H1 (cell line): ENCODE measurements around the gene OCSTAMP. TPM values are rescaled to one million over a fixed set of nuclear protein-coding genes. Genes with fewer than 3 reads are reported as not detected.

Source experiments
- CTCF ChIA-PET: fragments of 300-600 bp; sonication (Branson Sonifier 250); formaldehyde crosslinking; loops from one replicate; lab custom pipeline; 2021; ENCODE audit not compliant: partially characterized antibody; lab: Charles Lee
- POLR2A ChIA-PET: fragments of 300-600 bp; sonication (Branson Sonifier 250); formaldehyde crosslinking; loops from one replicate; lab custom pipeline; 2021; ENCODE audit warnings: inconsistent platforms; ENCODE audit not compliant: partially characterized antibody; lab: Charles Lee
- DNase-seq, 2 experiments: peaks; one replicate each; pipeline versions ENCODE4 v3.0.0 to v3.0.0-alpha.2; 2010 to 2022; ENCODE audit warnings: low spot score in 2 of 2, low read depth in 1 of 2, mixed read lengths in 1 of 2
- FAIRE-seq: peaks from 2 replicates; lab custom pipeline; 2011; peaks lifted over from hg19 to GRCh38; lab: Jason Lieb, UNC
- H2AFZ ChIP-seq: 2 replicates; pipeline ENCODE4 v1.8.1; 2012; ENCODE audit warnings: low read length, inconsistent platforms
- H2AK5ac ChIP-seq: 2 replicates; pipeline ENCODE4 v1.6.1; 2013; ENCODE audit warnings: low read depth, low read length
- H2BK120ac ChIP-seq: replicated peaks from 2 replicates; pipeline ENCODE3; 2013; ENCODE audit warnings: low read depth, low read length, inconsistent platforms
- H2BK12ac ChIP-seq: 2 replicates; pipeline ENCODE4 v1.6.1; 2013; ENCODE audit warnings: low read depth, low read length
- H2BK15ac ChIP-seq: 2 replicates; pipeline ENCODE4 v1.6.1; 2013; ENCODE audit warnings: low read length
- H2BK20ac ChIP-seq: 2 replicates; pipeline ENCODE4 v1.6.1; 2013; ENCODE audit warnings: low read length
- H2BK5ac ChIP-seq: 2 replicates; pipeline ENCODE4 v1.6.1; 2013; ENCODE audit warnings: low read depth, low read length
- H3K14ac ChIP-seq: 2 replicates; pipeline ENCODE4 v1.6.1; 2013; ENCODE audit warnings: inconsistent platforms; ENCODE audit not compliant: insufficient read length
- H3K18ac ChIP-seq: 2 replicates; pipeline ENCODE4 v1.6.1; 2013; ENCODE audit warnings: low read length; ENCODE audit errors: extremely low read depth
- H3K23ac ChIP-seq: 2 replicates; pipeline ENCODE4 v1.6.1; 2013; ENCODE audit warnings: inconsistent platforms; ENCODE audit not compliant: insufficient read length
- H3K23me2 ChIP-seq: 2 replicates; pipeline ENCODE4 v1.6.1; 2013; ENCODE audit warnings: low read depth, low read length
- H3K27ac ChIP-seq: 2 replicates; pipeline ENCODE4 v1.6.1; 2011; ENCODE audit warnings: low read depth, low read length, inconsistent platforms
- H3K27me3 ChIP-seq, 4 experiments: replicated peaks in 1 of 4; 1 replicate in 1 of 4; 2 replicates in 3 of 4; pipeline versions ENCODE4 v1.6.1 to v1.8.1; 2011 to 2013; ENCODE audit warnings: low read length in 3 of 4, mild to moderate bottlenecking in 3 of 4, inconsistent platforms in 2 of 4, mixed read lengths in 2 of 4, moderate library complexity in 1 of 4; ENCODE audit not compliant: control insufficient read depth in 3 of 4, insufficient read depth in 3 of 4; ENCODE audit errors: extremely low read depth in 1 of 4
- H3K36me3 ChIP-seq, 4 experiments: 2 replicates each; pipeline versions ENCODE4 v1.6.1 to v1.8.1; 2011 to 2013; ENCODE audit warnings: mild to moderate bottlenecking in 4 of 4, low read length in 3 of 4, moderate library complexity in 2 of 4, control low read depth in 1 of 4, inconsistent platforms in 1 of 4; ENCODE audit not compliant: insufficient read depth in 4 of 4, control insufficient read depth in 2 of 4
- H3K4ac ChIP-seq: replicated peaks from 2 replicates; pipeline ENCODE3; 2013; ENCODE audit warnings: low read length, low read depth, mixed read lengths, inconsistent platforms; ENCODE audit not compliant: insufficient read length
- H3K4me1 ChIP-seq, 4 experiments: replicated peaks in 1 of 4; 1 replicate in 1 of 4; 2 replicates in 3 of 4; pipeline versions ENCODE4 v1.6.1 to v1.8.1; 2011 to 2013; ENCODE audit warnings: low read length in 3 of 4, inconsistent platforms in 2 of 4, mixed read lengths in 1 of 4; ENCODE audit not compliant: insufficient read depth in 4 of 4, control insufficient read depth in 3 of 4
- H3K4me2 ChIP-seq, 2 experiments: 2 replicates each; pipeline versions ENCODE4 v1.6.1 to v1.8.1; 2011 to 2013; ENCODE audit warnings: low read depth in 2 of 2, low read length in 2 of 2, control low read depth in 1 of 2, inconsistent platforms in 1 of 2, mild to moderate bottlenecking in 1 of 2; ENCODE audit not compliant: insufficient read depth in 1 of 2
- H3K4me3 ChIP-seq, 4 experiments: fragments of 200-600, 300-600 bp in 1 of 4; sonication (generic), shearing (Covaris generic), sonication (Bioruptor Twin) in 1 of 4; 2 replicates each; pipeline versions ENCODE4 v1.5.1 to v1.8.1; 2011 to 2016; ENCODE audit warnings: low read length in 4 of 4, low read depth in 3 of 4, control low read depth in 2 of 4, inconsistent platforms in 2 of 4, mild to moderate bottlenecking in 2 of 4, mixed read lengths in 1 of 4, moderate library complexity in 1 of 4; ENCODE audit not compliant: insufficient read depth in 2 of 4; ENCODE audit errors: extremely low read depth in 1 of 4
- H3K56ac ChIP-seq: replicated peaks from 2 replicates; pipeline ENCODE3; 2013; ENCODE audit warnings: low read depth, mild to moderate bottlenecking, mixed read lengths, low read length, inconsistent platforms; ENCODE audit not compliant: insufficient read length
- H3K79me1 ChIP-seq: 2 replicates; pipeline ENCODE4 v1.6.1; 2013; ENCODE audit warnings: low read depth, low read length, control low read depth
- H3K79me2 ChIP-seq, 2 experiments: 2 replicates each; pipeline versions ENCODE4 v1.6.1 to v1.8.1; 2012 to 2013; ENCODE audit warnings: low read length in 2 of 2, mild to moderate bottlenecking in 2 of 2, inconsistent platforms in 1 of 2; ENCODE audit not compliant: insufficient read depth in 2 of 2, control insufficient read depth in 1 of 2
- H3K9ac ChIP-seq, 4 experiments: replicated peaks in 1 of 4; 1 replicate in 1 of 4; 2 replicates in 3 of 4; pipeline versions ENCODE4 v1.6.1 to v1.8.1; 2011 to 2013; ENCODE audit warnings: low read depth in 3 of 4, low read length in 3 of 4, control low read depth in 2 of 4, mild to moderate bottlenecking in 2 of 4, moderate library complexity in 2 of 4, inconsistent platforms in 1 of 4; ENCODE audit errors: extremely low read depth in 1 of 4
- H3K9me3 ChIP-seq, 2 experiments: 2 replicates each; pipeline versions ENCODE4 v1.6.1 to v1.8.1; 2012 to 2013; ENCODE audit warnings: mild to moderate bottlenecking in 2 of 2, moderate library complexity in 2 of 2, control low read depth in 1 of 2, inconsistent platforms in 1 of 2, low read depth in 1 of 2, low read length in 1 of 2, mixed read lengths in 1 of 2; ENCODE audit not compliant: insufficient read depth in 2 of 2
- H4K20me1 ChIP-seq, 2 experiments: replicated peaks in 1 of 2; 2 replicates each; pipeline versions ENCODE3 to v1.8.1; 2011 to 2013; ENCODE audit warnings: inconsistent platforms in 2 of 2, low read length in 2 of 2, mild to moderate bottlenecking in 1 of 2; ENCODE audit not compliant: insufficient read depth in 2 of 2, control insufficient read depth in 1 of 2
- H4K5ac ChIP-seq: 2 replicates; pipeline ENCODE4 v1.6.1; 2013; ENCODE audit warnings: low read length, low read depth, mixed read lengths, inconsistent platforms; ENCODE audit not compliant: insufficient read length
- H4K8ac ChIP-seq: 2 replicates; pipeline ENCODE4 v1.8.0; 2013; ENCODE audit warnings: mild to moderate bottlenecking, moderate library complexity, low read length, inconsistent platforms; ENCODE audit not compliant: insufficient read depth; ENCODE audit errors: extremely low read depth
- H4K91ac ChIP-seq: replicated peaks from 2 replicates; pipeline ENCODE3; 2013; ENCODE audit warnings: low read length, mixed read lengths, inconsistent platforms; ENCODE audit not compliant: insufficient read length
- CBX5 ChIP-seq: fragments of 300-800, 300-1000 bp; sonication (generic); IDR thresholded peaks from 2 replicates; pipeline ENCODE4 v1.7.1; 2016; ENCODE audit warnings: antibody characterized with exemption, low read length, low read depth
- KDM4A ChIP-seq: IDR thresholded peaks from one replicate; pipeline ENCODE4 v1.7.1; 2012; ENCODE audit warnings: low read depth, mild to moderate bottlenecking, moderate library complexity, low read length, inconsistent platforms; ENCODE audit not compliant: severe bottlenecking
- KDM5A ChIP-seq: fragments of 200-600 bp; IDR thresholded peaks from 2 replicates; pipeline ENCODE4 v1.7.1; 2012; ENCODE audit warnings: mild to moderate bottlenecking, low read length, inconsistent platforms, mixed read lengths
- MAFK ChIP-seq: IDR thresholded peaks from 2 replicates; pipeline ENCODE4 v1.6.1; 2012; ENCODE audit warnings: low read depth, mild to moderate bottlenecking, improper control_type of control experiment, low read length
- NRF1 ChIP-seq: IDR thresholded peaks from 2 replicates; pipeline ENCODE4 v1.6.1; 2011; ENCODE audit warnings: mild to moderate bottlenecking, low read depth, low read length, improper control_type of control experiment
- RBBP5 ChIP-seq: IDR thresholded peaks from 2 replicates; pipeline ENCODE4 v1.7.1; 2012; ENCODE audit warnings: low read depth, mild to moderate bottlenecking, inconsistent platforms, low read length, moderate library complexity, borderline replicate concordance
- SIRT6 ChIP-seq: IDR thresholded peaks from one replicate; pipeline ENCODE4 v1.7.1; 2012; ENCODE audit warnings: low read length, inconsistent platforms
- SP1 ChIP-seq: IDR thresholded peaks from 2 replicates; pipeline ENCODE4 v1.6.1; 2011; ENCODE audit warnings: low read depth, low read length
- TCF12 ChIP-seq: IDR thresholded peaks from 2 replicates; pipeline ENCODE4 v1.6.1; 2011; ENCODE audit warnings: low read depth, mild to moderate bottlenecking, low read length
- WGBS, 2 experiments: shearing (Covaris generic) in 1 of 2; methylation state at CpG; one replicate each; pipeline versions ENCODE4 v1.1.6 to v1.1.7; 2013 to 2015; ENCODE audit warnings: low lambda C conversion rate in 2 of 2, mixed read lengths in 2 of 2, inconsistent platforms in 1 of 2, low coverage in 1 of 2, missing lambda C conversion rate in 1 of 2; ENCODE audit not compliant: insufficient replicate concordance in 2 of 2, insufficient coverage in 1 of 2, insufficient read length in 1 of 2; ENCODE audit errors: extremely low coverage in 1 of 2, missing lambda C conversion rate in 1 of 2; 5-methylcytosine and 5-hydroxymethylcytosine counted together
- polyA plus RNA-seq, 7 experiments: library from polyadenylated mRNA; depleted of rRNA in 3 of 7; stranded (reverse) in 5 of 7; unstranded in 2 of 7; fragments of >200 nt in 5 of 7; fragments of 200-250 nt in 2 of 7; gene quantifications; 1 replicate in 5 of 7; 2 replicates in 1 of 7; 4 replicates in 1 of 7; pipeline versions ENCODE4 v1.2.1 to v1.2.3, GENCODE V29; 2011 to 2013; ENCODE audit warnings: missing spikeins in 2 of 7, mixed read lengths in 2 of 7
- total RNA-seq: library from RNA; stranded (reverse); fragmentation: NEBNext Ultra II Directional; extraction: Animal tissue kit (Norgen Biotek cat#: 25700); gene quantifications from 2 replicates; pipeline ENCODE4 v1.2.1, GENCODE V29; 2021

OCSTAMP gene
- total and polyA plus RNA-seq, 2 of the 8 experiments (the other 6 are each of a cell fraction or from before 2014, with no cell fraction given), result 0.09 to 0.13 TPM

- Histone ChIP-seq H3K56ac (no peak overlapping the region), H2BK5ac (peak overlapping the region; percentile 48; the same call in 1 of the 2 replicates), H3K27me3 (no peaks in the 10 kb centered on the region), H3K23ac (no peak overlapping the region), H3K9ac (no peak overlapping the region), H3K36me3 (no peaks in the 10 kb centered on the region), H3K9me3 (no peaks in the 10 kb centered on the region), H2AK5ac (no peak overlapping the region), H2BK20ac (no peak overlapping the region), H2AFZ (no peak overlapping the region), H4K20me1 (no peaks in the 10 kb centered on the region), H3K4ac (no peak overlapping the region), H4K8ac (no peak overlapping the region), H3K79me1 (no peaks in the 10 kb centered on the region; the same call in 1 of the 2 replicates), H3K4me1 (peaks cover 13 to 32% (median 22%) of the 10 kb centered on the region in 4 experiments), H3K79me2 (no peaks in the 10 kb centered on the region), H2BK120ac (no peak overlapping the region), H4K5ac (no peak overlapping the region), H3K4me2 (peak overlapping the region; percentile 24 to 41; a peak in 2 of 4 replicates), H2BK12ac (peak overlapping the region; percentile 55; the same call in 1 of the 2 replicates), H4K91ac (peak overlapping the region; percentile 36), H3K23me2 (no peaks in the 10 kb centered on the region), H3K14ac (no peak overlapping the region), H3K4me3 (no peak overlapping the region), H3K18ac (no peak overlapping the region), H3K27ac (no peak overlapping the region), H2BK15ac (no peak overlapping the region)
- DNase-seq, result no peak
- CTCF ChIA-PET, result interaction anchor here (0.8 to 3.7 kb wide), 6 partner anchors 9 to 94 kb away, joined by 3 to 14 read pairs (median 4); no protein-coding TSS in a partner anchor
- WGBS, 2 experiments, result 91% methylated on average over 4 of the region's 4 CpGs; no CpG with 5 or more reads in 1 of the 2 experiments
- POLR2A ChIA-PET, result interaction anchor here (0.6 to 1.2 kb wide), 6 partner anchors 10 to 40 kb away, joined by 3 to 7 read pairs (median 3); no protein-coding TSS in a partner anchor
- no peak for FAIRE-seq
- no peak for TF ChIP-seq SP1
- no peak for TF ChIP-seq KDM4A
- TF ChIP-seq CBX5, result no peak
- no peak for TF ChIP-seq NRF1
- no peak for TF ChIP-seq KDM5A
- TF ChIP-seq RBBP5, result no peak
- no peak for TF ChIP-seq SIRT6
- TF ChIP-seq TCF12, result no peak
- TF ChIP-seq MAFK, result no peak
Measured at GRCh38 chr20:46555370-46555956, 5.0 kb upstream of the OCSTAMP start.
